Measurements from ENCODE around the gene RUFY3.
"Not testable (repeated sequence)": the region's sequence is repeated elsewhere in the genome, so short reads cannot be mapped to it uniquely, and the experiment has no call there.

Gene RUFY3

GRCh38 chr4:70818921-70819320 lies 97.2 kb downstream of the RUFY3 start:
- no peak overlapping the region for H3K4me3 ChIP-seq (ENCODE audit: low read length)
- no peak overlapping the region for H3K9ac ChIP-seq (ENCODE audit: low read length)
- H3K27me3 ChIP-seq (ENCODE audit: control insufficient read depth, insufficient read depth, low read length): no peaks in the 10 kb centered on the region
- no peak overlapping the region for H3K27ac ChIP-seq (ENCODE audit: low read depth, low read length)
- peaks cover 9% of the 10 kb centered on the region for H3K36me3 ChIP-seq (ENCODE audit: control insufficient read depth, insufficient read depth, low read length)
- H3K4me1 ChIP-seq (ENCODE audit: control insufficient read depth, insufficient read depth, low read length): no peaks in the 10 kb centered on the region

GRCh38 chr4:70829015-70829414 lies 107.3 kb downstream of the RUFY3 start:
- peaks cover 37% of the 10 kb centered on the region for H3K36me3 ChIP-seq (ENCODE audit: control insufficient read depth, insufficient read depth, low read length)
- no peak overlapping the region for H3K27ac ChIP-seq (ENCODE audit: low read depth, low read length)
- no peak overlapping the region for H3K9ac ChIP-seq (ENCODE audit: low read length)
- H3K4me3 ChIP-seq (ENCODE audit: low read length): no peak overlapping the region
- H3K27me3 ChIP-seq (ENCODE audit: control insufficient read depth, insufficient read depth, low read length): no peaks in the 10 kb centered on the region
- no peaks in the 10 kb centered on the region for H3K4me1 ChIP-seq (ENCODE audit: control insufficient read depth, insufficient read depth, low read length)

GRCh38 chr4:70829492-70829891 lies 107.7 kb downstream of the RUFY3 start:
- Histone ChIP-seq H3K27me3 (ENCODE audit: control insufficient read depth, insufficient read depth, low read length) (no peaks in the 10 kb centered on the region), H3K4me1 (ENCODE audit: control insufficient read depth, insufficient read depth, low read length) (no peaks in the 10 kb centered on the region), H3K36me3 (ENCODE audit: control insufficient read depth, insufficient read depth, low read length) (peaks cover 37% of the 10 kb centered on the region), H3K4me3 (ENCODE audit: low read length) (no peak overlapping the region), H3K9ac (ENCODE audit: low read length) (no peak overlapping the region), H3K27ac (ENCODE audit: low read depth, low read length) (no peak overlapping the region)

- H3K4me3 ChIP-seq (ENCODE audit: low read length): no peak overlapping the region
- no peaks in the 10 kb centered on the region for H3K27me3 ChIP-seq (ENCODE audit: control insufficient read depth, insufficient read depth, low read length)
- H3K9ac ChIP-seq (ENCODE audit: low read length): no peak overlapping the region
- H3K36me3 ChIP-seq (ENCODE audit: control insufficient read depth, insufficient read depth, low read length): peaks cover 33% of the 10 kb centered on the region
- no peaks in the 10 kb centered on the region for H3K4me1 ChIP-seq (ENCODE audit: control insufficient read depth, insufficient read depth, low read length)
- H3K27ac ChIP-seq (ENCODE audit: low read depth, low read length): no peak overlapping the region
Measured at GRCh38 chr4:70830054-70830453, 108.3 kb downstream of the RUFY3 start.

- no peak overlapping the region for H3K9ac ChIP-seq (ENCODE audit: low read length)
- no peaks in the 10 kb centered on the region for H3K27me3 ChIP-seq (ENCODE audit: control insufficient read depth, insufficient read depth, low read length)
- H3K36me3 ChIP-seq (ENCODE audit: control insufficient read depth, insufficient read depth, low read length): peaks cover 28% of the 10 kb centered on the region
- H3K4me3 ChIP-seq (ENCODE audit: low read length): no peak overlapping the region
- no peaks in the 10 kb centered on the region for H3K4me1 ChIP-seq (ENCODE audit: control insufficient read depth, insufficient read depth, low read length)
- no peak overlapping the region for H3K27ac ChIP-seq (ENCODE audit: low read depth, low read length)
Measured at GRCh38 chr4:70831293-70831692, 109.5 kb downstream of the RUFY3 start.

GRCh38 chr4:70833675-70834074 lies 111.9 kb downstream of the RUFY3 start:
- no peak overlapping the region for H3K4me3 ChIP-seq (ENCODE audit: low read length)
- no peaks in the 10 kb centered on the region for H3K27me3 ChIP-seq (ENCODE audit: control insufficient read depth, insufficient read depth, low read length)
- H3K4me1 ChIP-seq (ENCODE audit: control insufficient read depth, insufficient read depth, low read length): peaks cover 4% of the 10 kb centered on the region
- no peak overlapping the region for H3K27ac ChIP-seq (ENCODE audit: low read depth, low read length)
- H3K9ac ChIP-seq (ENCODE audit: low read length): no peak overlapping the region
- peaks cover 18% of the 10 kb centered on the region for H3K36me3 ChIP-seq (ENCODE audit: control insufficient read depth, insufficient read depth, low read length)

- Histone ChIP-seq H3K9ac (ENCODE audit: low read length) (no peak overlapping the region), H3K4me3 (ENCODE audit: low read length) (no peak overlapping the region), H3K4me1 (ENCODE audit: control insufficient read depth, insufficient read depth, low read length) (peaks cover 4% of the 10 kb centered on the region), H3K27me3 (ENCODE audit: control insufficient read depth, insufficient read depth, low read length) (no peaks in the 10 kb centered on the region), H3K27ac (ENCODE audit: low read depth, low read length) (no peak overlapping the region), H3K36me3 (ENCODE audit: control insufficient read depth, insufficient read depth, low read length) (peaks cover 10% of the 10 kb centered on the region)
Measured at GRCh38 chr4:70836081-70836480, 114.3 kb downstream of the RUFY3 start.

GRCh38 chr4:70838204-70838603 lies 116.4 kb downstream of the RUFY3 start:
- H3K4me1 ChIP-seq (ENCODE audit: control insufficient read depth, insufficient read depth, low read length): peaks cover 4% of the 10 kb centered on the region
- H3K36me3 ChIP-seq (ENCODE audit: control insufficient read depth, insufficient read depth, low read length): no peaks in the 10 kb centered on the region
- peak overlapping the region; percentile 92 for H3K4me3 ChIP-seq (ENCODE audit: low read length)
- no peaks in the 10 kb centered on the region for H3K27me3 ChIP-seq (ENCODE audit: control insufficient read depth, insufficient read depth, low read length)
- peak overlapping the region; percentile 92 for H3K9ac ChIP-seq (ENCODE audit: low read length)
- H3K27ac ChIP-seq (ENCODE audit: low read depth, low read length): peak overlapping the region; percentile 89

- Histone ChIP-seq H3K27ac (ENCODE audit: low read depth, low read length) (peak overlapping the region; percentile 89), H3K27me3 (ENCODE audit: control insufficient read depth, insufficient read depth, low read length) (no peaks in the 10 kb centered on the region), H3K4me3 (ENCODE audit: low read length) (peak overlapping the region; percentile 92), H3K9ac (ENCODE audit: low read length) (peak overlapping the region; percentile 92), H3K4me1 (ENCODE audit: control insufficient read depth, insufficient read depth, low read length) (peaks cover 4% of the 10 kb centered on the region), H3K36me3 (ENCODE audit: control insufficient read depth, insufficient read depth, low read length) (no peaks in the 10 kb centered on the region)
Measured at GRCh38 chr4:70838666-70839588, 117.2 kb downstream of the RUFY3 start.

GRCh38 chr4:70839589-70840093 lies 117.9 kb downstream of the RUFY3 start, which contains the start of gene GRSF1:
Gene GRSF1, minus strand, starts transcription at chr4:70839890. Its CDS starts 63 bp downstream, at chr4:70839827.
- Histone ChIP-seq H3K4me1 (ENCODE audit: control insufficient read depth, insufficient read depth, low read length) (peaks cover 4% of the 10 kb centered on the region), H3K27ac (ENCODE audit: low read depth, low read length) (peak within 1 kb of the TSS; percentile 89), H3K4me3 (ENCODE audit: low read length) (peak within 1 kb of the TSS; percentile 92)

DNA sequence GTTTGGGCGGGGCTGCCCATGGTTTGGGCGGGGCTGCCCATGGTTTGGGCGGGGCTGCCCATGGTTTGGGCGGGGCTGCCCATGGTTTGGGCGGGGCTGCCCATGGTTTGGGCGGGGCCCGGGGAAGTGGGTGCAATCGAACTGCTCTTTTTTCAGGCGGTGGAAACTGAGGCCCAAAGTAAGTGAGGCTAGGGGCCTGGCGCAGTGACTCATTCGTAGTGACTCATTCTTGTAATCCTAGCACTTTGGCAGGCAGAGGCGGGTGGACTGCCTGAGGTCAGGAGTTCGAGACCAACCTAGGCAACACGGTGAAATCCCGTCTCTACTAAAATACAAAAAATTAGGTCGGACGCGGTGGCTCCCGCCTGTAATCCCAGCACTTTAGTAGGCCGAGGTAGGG lies 118.4 kb downstream of the RUFY3 start:
- not testable (repeated sequence) for H3K27me3 ChIP-seq (ENCODE audit: control insufficient read depth, insufficient read depth, low read length); H3K9ac ChIP-seq (ENCODE audit: low read length); H3K36me3 ChIP-seq (ENCODE audit: control insufficient read depth, insufficient read depth, low read length); H3K4me1 ChIP-seq (ENCODE audit: control insufficient read depth, insufficient read depth, low read length); H3K4me3 ChIP-seq (ENCODE audit: low read length)
- peak overlapping the region; percentile 10 for H3K27ac ChIP-seq (ENCODE audit: low read depth, low read length)

More at GRCh38 chr4:70839589-70840093, 117.9 kb downstream of the RUFY3 start, which contains the start of gene GRSF1:
- Histone ChIP-seq H3K9ac (ENCODE audit: low read length) (peak within 1 kb of the TSS; percentile 92), H3K27me3 (ENCODE audit: control insufficient read depth, insufficient read depth, low read length) (no peaks in the 10 kb centered on the region), H3K36me3 (ENCODE audit: control insufficient read depth, insufficient read depth, low read length) (no peaks in the 10 kb centered on the region)

GRCh38 chr4:70840631-70841030 lies 118.9 kb downstream of the RUFY3 start:
- H3K36me3 ChIP-seq (ENCODE audit: control insufficient read depth, insufficient read depth, low read length); H3K9ac ChIP-seq (ENCODE audit: low read length); H3K4me1 ChIP-seq (ENCODE audit: control insufficient read depth, insufficient read depth, low read length); H3K27ac ChIP-seq (ENCODE audit: low read depth, low read length); H3K4me3 ChIP-seq (ENCODE audit: low read length); H3K27me3 ChIP-seq (ENCODE audit: control insufficient read depth, insufficient read depth, low read length): not testable (repeated sequence)

Data from rectal smooth muscle tissue (tissue), 1 donor.